GM19238 (cell line): ENCODE measurements around the gene LCK.
"Not testable (repeated sequence)": the region's sequence is repeated elsewhere in the genome, so short reads cannot be mapped to it uniquely, and the experiment has no call there.

Source experiments
- DNase-seq: peaks from one replicate; pipeline ENCODE4 v3.0.0; 2011; ENCODE audit warnings: low spot score; ENCODE audit not compliant: insufficient read length

LCK gene

DNA sequence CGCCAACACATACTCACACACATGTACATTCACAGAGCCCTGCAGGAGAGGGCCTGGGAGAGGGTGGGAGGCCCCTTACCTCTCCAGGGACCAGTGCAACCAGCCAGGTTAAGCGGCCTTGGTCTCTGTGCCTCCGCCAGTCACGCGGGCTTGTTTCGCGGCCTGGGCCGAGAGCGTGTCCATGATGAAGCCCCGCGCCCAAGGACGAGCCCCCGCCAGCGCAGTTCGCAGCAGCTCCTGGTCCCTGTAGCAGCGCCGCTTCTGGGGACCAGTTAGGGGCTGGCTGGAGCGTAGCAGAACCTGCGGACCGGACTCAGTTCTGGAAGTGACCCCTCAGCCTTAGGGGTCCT, 11.3 kb upstream of the LCK start:
- DNase-seq, result no peak

- DNase-seq, result peak; percentile 31
Measured at GRCh38 chr1:32240140-32240951, 10.7 kb upstream of the LCK start.

DNA sequence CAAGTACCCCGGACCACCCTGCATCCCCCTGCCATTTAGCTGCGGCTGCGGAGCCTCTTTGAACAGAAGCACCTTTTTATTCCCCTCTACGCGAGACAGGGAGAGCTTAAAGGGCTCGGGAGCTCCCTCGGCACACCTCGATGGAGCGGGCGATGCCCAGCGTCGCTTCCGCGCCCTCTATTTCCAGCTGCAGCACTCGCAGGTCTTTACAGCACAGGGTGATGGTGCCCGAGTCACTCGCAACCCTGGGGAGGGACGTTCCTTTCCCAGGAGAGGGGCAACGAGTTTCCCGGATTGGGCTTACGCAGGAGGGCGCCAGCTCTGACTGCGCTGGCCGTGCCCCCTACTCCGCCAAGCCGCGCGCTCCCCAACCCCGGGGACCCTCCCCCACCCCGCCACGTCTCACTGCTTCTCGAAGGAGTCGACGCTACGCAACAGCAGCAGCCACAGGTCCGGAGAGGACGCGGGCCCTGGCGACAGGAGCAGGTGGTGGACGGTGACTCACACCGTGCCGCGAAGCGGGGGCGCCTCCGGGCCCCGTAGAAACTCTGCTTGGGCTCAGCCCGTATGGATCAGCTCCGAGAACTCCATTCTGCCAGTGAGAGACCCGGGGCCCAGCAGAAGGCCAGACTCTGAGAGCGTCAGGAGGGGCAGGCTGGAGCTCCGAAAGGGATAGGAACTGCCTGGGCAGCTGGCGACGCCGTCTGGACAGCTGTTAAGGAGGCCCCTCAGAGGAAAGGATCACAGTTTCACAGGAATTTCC, 9.9 kb upstream of the LCK start:
- peak; percentile 51 for DNase-seq

DNA sequence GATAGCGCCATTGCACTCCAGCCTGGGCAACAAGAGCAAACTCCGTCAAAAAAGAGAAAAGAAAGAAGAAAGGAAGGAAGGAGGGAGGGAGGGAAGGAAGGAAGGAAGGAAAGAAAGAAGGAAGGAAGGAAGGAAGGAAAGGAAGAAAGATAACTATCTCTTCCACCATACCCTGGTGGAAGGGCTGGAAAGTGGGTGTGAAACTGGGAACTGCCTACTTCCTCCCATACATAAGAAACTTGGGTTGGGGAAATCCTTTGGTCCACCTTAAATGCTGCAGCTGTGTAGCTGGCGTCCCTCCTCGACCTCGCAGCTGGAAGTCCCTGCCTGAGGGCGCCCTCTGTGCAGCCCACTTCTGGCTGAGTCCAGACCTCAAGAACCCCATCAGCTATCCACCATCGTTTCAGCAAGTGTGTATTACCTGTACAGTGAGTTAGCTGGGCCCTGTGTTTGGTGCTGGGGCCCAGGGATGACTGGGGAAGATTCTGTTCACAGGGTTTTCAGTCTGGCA, 8.7 kb upstream of the LCK start:
- no peak for DNase-seq

DNA sequence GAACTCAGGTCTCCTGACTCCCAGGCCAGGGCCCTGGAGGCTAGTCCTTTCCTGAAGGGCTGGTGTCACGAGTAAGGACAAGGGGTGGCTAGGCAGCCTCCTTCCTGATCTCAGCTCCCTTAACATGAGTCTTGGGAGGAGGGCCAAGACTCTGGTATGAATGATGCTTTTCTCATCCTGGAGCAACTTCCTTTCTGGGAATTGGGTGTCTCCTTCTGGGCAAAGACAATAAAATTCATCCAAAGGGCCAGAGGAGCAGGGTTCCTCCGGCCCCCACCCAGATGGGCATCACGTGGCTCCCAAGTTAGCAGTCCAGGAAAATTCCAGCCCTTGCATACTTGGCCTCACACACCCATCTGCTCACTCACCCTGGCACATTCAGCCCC, 4.2 kb upstream of the LCK start, which contains the start of gene FAM167B:
FAM167B (plus strand) TSS at position 335 of the 386 bp plus-strand sequence. CDS start 200 bp downstream, outside the sequence.
- no peak for DNase-seq

DNA sequence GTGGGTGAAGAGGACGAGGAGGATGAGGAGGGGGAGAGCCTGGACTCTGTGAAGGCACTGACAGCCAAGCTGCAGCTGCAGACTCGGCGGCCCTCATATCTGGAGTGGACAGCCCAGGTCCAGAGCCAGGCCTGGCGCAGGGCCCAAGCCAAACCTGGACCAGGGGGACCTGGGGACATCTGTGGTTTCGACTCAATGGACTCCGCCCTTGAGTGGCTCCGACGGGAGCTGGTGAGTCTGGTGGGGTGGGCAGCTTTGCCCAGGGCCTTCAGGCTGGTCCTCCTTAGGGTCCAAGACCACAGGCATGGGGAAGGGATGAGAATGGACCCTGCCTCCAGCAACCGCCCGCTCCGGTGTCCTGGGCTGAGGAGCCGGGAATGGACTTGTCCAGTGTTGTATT, 3.6 kb upstream of the LCK start:
- no peak for DNase-seq

DNA sequence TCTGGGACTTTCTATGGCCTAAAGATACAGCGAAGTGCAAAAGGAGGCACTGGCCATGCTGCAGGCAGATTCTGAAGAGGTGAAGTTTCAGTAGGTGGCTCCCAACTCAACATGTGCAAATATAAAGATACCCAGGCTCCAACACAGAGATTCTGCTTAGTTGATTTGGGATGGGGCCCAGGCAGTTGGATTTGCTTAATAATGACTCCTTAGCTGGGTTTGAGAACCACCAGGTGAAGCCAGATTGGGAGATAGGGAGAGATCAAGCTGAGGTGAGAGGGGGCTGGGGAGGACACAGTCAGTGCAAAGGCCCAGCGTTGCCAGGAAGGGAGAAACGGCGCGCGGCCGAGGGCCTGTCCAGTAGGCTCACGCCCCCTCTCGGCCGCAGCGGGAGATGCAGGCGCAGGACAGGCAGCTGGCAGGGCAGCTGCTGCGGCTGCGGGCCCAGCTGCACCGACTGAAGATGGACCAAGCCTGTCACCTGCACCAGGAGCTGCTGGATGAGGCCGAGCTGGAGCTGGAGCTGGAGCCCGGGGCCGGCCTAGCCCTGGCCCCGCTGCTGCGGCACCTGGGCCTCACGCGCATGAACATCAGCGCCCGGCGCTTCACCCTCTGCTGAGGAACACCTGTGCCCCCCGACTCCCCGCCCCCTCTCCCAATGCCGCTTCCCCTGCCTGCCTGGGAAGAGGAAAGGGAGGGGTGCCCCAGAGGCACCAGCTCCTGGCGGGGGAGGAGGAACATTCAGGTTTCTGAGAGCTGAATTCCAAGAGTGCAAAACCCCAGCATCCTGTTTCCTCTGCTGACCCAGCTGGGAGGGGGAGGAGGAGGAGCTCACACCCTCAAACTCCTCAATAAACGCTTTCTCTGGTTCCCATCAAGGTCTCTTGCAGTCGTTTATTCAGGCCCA, 2.8 kb upstream of the LCK start:
- DNase-seq, result peak; percentile 71

DNA sequence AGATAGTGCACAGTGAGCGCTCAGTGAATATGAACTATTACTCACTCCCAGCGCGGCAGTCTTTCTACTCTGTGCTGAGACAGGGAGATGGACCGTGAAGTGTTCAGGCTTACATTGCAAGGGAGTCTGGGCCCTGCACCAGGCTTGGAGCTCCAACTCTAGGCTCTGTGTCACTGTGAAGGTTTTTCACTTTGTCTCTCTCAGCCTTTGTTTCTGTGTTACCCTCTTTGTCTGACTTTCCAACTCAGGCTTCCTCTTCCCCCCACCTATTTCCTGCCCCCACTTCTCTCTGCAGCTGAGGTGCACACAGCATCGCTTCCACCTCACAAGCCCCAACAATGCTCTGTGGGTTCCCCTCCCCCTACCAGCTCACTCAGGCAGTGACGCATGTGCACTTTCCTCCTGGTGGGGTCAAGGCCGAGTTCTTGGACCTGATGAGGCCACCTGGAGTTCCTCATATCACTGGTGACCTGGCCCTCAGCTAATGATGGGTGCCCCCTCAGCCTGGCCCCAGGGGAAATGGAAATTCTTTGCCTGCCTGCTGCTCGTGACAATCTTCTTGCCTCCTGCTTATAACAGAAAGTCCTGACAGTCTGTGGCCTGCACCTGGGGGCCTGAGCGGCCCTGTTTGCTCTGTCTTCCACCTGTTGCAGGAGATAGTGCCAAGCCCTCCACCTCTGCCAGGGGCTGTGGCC, 1.1 kb upstream of the LCK start:
- peak; percentile 79 for DNase-seq

DNA sequence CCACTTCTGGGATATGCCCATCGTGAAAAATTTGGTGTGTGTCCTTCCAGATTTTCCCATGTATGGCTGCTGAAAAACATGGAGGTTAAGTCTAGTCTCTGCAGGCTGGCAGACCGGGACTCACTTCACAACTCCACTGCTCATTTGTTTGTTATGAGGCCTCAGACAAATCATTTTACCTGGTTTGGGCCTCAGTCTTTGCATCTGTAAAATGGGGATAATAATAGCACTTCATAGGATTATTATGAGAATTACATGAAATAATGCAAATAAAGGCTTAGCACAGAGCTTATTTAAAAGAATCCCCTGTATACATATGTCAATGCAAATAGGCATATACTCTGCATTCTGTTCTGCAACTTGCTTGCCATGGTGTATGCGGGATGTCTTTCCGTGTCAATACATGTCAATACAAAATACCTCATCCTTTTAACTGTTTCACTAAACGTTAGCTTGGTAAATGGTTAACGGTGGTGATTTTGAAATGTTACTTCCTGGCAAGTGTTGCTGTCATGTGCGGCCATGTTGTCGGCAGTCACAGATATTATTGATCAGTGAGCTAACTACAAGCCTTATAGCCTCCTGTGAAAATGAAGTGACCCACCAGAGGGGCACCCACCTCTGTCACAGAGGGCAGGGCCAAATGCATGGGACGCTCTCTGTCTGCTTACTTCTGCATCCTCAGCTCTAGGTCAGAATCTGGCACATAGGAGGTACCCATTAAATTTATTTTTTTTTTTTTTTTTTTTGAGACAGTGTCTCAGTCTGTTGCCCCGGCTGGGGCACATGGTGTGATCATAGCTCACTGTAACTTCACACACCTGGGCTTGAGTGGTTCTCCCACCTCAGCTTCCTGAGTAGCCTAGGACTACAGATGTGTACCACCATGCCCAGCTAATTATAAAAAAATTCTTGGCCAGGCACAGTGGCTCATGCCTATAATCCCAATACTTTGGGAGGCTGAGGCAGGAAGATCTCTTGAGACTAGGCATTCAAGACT, 4.3 kb downstream of the LCK start:
- DNase-seq, result no peak

GRCh38 chr1:32256473-32257226, 5.6 kb downstream of the LCK start:
- DNase-seq, result no peak

DNA sequence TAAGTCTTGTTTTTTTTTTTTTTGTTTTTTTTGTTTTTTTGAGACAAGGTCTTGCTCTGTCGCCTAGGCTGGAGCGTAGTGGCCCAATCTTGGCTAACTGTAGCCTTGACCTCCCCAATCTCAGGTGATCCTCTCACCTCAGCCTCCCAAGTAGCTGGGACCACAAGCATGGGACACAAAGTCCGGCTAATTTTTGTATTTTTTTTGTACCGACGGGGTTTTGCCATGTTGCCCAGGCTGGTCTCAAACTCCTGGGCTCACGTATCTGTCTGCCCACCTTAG, 6.1 kb downstream of the LCK start:
- DNase-seq, result no peak

DNA sequence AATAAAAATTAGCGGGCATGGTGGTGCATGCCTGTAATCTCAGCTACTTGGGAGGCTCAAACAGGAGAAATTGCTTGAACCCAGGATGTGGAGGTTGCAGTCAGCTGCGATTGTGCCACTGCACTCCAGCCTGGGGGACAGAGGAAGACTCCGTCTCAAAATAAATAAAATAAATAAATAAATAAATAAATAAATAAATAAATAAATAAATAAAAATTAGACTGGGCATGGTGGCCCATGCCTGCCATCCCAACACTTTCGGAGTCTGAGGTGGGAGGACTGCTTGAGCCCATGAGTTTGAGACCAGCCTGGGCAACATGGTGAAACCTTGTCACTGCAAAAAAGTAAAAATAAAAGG, 12.2 kb downstream of the LCK start:
- DNase-seq, result not testable (repeated sequence)

GRCh38 chr1:32263744-32264143, 12.7 kb downstream of the LCK start:
- DNase-seq, result no peak

DNA sequence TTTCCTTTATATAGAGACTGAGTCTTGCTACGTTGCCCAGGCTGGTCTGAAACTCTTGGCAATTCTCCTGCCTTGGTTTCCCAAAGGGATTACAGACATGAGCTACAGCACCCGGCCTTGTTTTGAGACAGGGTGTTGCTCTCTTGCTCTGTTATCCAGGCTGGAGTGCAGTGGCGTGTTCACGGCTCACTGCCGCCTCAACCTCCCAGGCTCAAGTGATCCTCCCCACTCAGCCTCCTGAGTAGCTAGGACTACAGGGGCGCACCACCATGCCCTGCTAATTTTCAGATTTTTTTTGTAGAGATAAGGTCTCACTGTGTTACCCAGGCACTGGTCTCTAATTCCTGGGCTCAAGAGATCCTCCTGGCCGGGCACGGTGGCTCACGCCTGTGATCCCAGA, 14.8 kb downstream of the LCK start:
- DNase-seq, result no peak

GRCh38 chr1:32266921-32267591, 16.0 kb downstream of the LCK start:
- DNase-seq, result no peak

DNA sequence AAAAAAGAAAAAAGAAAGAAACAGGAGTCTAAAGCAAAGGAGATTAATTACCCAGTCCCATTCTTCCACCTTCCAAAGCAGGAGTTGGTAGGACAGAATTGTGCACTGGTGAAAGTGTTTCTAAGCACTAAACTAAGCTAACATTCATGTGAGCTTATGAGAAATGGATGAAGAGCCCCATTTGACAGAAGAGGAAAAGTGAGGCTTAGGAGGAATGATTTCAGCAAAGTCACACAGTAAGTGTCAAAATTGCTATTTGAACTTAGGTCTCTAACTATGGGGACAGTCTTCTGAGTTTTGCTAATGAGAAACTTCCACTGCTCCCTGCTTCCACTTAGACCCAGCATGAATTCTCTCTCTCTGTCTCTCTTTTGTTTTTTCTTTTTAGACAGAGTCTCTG, 18.7 kb downstream of the LCK start:
- DNase-seq, result no peak

GRCh38 chr1:32272557-32273390, 21.7 kb downstream of the LCK start:
- no peak for DNase-seq
